Fibroblast of skin of right quadriceps (primary cell): ENCODE data around the gene USP6.
"Not testable (repeated sequence)": the region's sequence is repeated elsewhere in the genome, so short reads cannot be mapped to it uniquely, and the experiment has no call there.

Experiments
- DNase-seq: peaks from one replicate; pipeline ENCODE4 v3.0.0-alpha.2; 2013

USP6 gene

GRCh38 chr17:5136580-5137412 is 21.0 kb downstream of the USP6 start:
- not testable (repeated sequence) for DNase-seq

- not testable (repeated sequence) for DNase-seq
Measured at GRCh38 chr17:5137511-5138197, 21.8 kb downstream of the USP6 start.

GRCh38 chr17:5138198-5138544 is 22.3 kb downstream of the USP6 start:
- DNase-seq, result not testable (repeated sequence)

- no peak for DNase-seq
Measured at GRCh38 chr17:5138616-5139457, 23.0 kb downstream of the USP6 start.

- no peak for DNase-seq
Measured at GRCh38 chr17:5139458-5139732, 23.6 kb downstream of the USP6 start.

- DNase-seq, result not testable (repeated sequence)
Measured at GRCh38 chr17:5142877-5143276, 27.0 kb downstream of the USP6 start.

- not testable (repeated sequence) for DNase-seq
Measured at GRCh38 chr17:5146122-5146521, 30.3 kb downstream of the USP6 start.

GRCh38 chr17:5160702-5161101 is 44.9 kb downstream of the USP6 start:
- DNase-seq, result not testable (repeated sequence)

GRCh38 chr17:5161793-5162192 is 46.0 kb downstream of the USP6 start:
- not testable (repeated sequence) for DNase-seq

GRCh38 chr17:5164436-5164835 is 48.6 kb downstream of the USP6 start:
- DNase-seq, result no peak

- peak; percentile 51 for DNase-seq
Measured at GRCh38 chr17:5165791-5166564, 50.1 kb downstream of the USP6 start.

GRCh38 chr17:5175027-5175426 is 59.2 kb downstream of the USP6 start:
- not testable (repeated sequence) for DNase-seq

GRCh38 chr17:5179003-5179402 is 63.2 kb downstream of the USP6 start:
- DNase-seq, result no peak

GRCh38 chr17:5181509-5182305 is 65.9 kb downstream of the USP6 start:
- DNase-seq, result no peak

GRCh38 chr17:5182597-5183409 is 67.0 kb downstream of the USP6 start:
- no peak for DNase-seq

GRCh38 chr17:5183410-5183793 is 67.6 kb downstream of the USP6 start:
- DNase-seq, result no peak

- no peak for DNase-seq
Measured at GRCh38 chr17:5184288-5184687, 68.5 kb downstream of the USP6 start.

GRCh38 chr17:5191541-5192417 is 75.9 kb downstream of the USP6 start, which contains the start of gene ZNF594:
Gene ZNF594, minus strand, starts transcription at chr17:5191868. Its CDS starts 7,612 bp downstream, at chr17:5184256.
- peak; percentile 96 for DNase-seq

GRCh38 chr17:5194346-5194745 is 78.5 kb downstream of the USP6 start:
- peak; percentile 61 for DNase-seq

GRCh38 chr17:5198472-5198871 is 82.6 kb downstream of the USP6 start:
- DNase-seq, result no peak
